K562 (cell line): ENCODE data around the gene YBX2. TPM values are rescaled to one million over a fixed set of nuclear protein-coding genes. Genes with fewer than 3 reads are reported as not detected.

Experiments
- ATAC-seq: fragments of 200-7000 bp; cut with Tn5 transposase; 3 replicates; pipeline ENCODE4 v1.9.1; 2020; ENCODE audit warnings: moderate library complexity
- BruUV-seq: library from RNA; stranded (reverse); fragments of 400-500 nt; replicated peaks from 2 replicates; lab custom pipeline; 2021; lab: Mats Ljungman, UMichigan
- CTCF ChIA-PET: fragments of 300-600 bp; formaldehyde crosslinking; extraction: SDS; loops from one replicate; lab custom pipeline; 2021; ENCODE audit warnings: low intra/inter-chr PET ratio; lab: Yijun Ruan, JAX
- POLR2A ChIA-PET: fragments of 300-600, 350-650 bp; sonication (Branson Sonifier 250); formaldehyde crosslinking; extraction: SDS; loops from one replicate; lab custom pipeline; 2021; ENCODE audit warnings: antibody characterized with exemption, inconsistent platforms; lab: Yijun Ruan, JAX
- DNase-seq, 4 experiments: peaks; one replicate each; pipeline versions ENCODE4 v3.0.0 to v3.0.0-alpha.2; 2011 to 2018; ENCODE audit warnings: low spot score in 3 of 4, mixed read lengths in 3 of 4; ENCODE audit errors: extremely low read depth in 1 of 4
- FAIRE-seq: peaks from 2 replicates; lab custom pipeline; 2011; peaks lifted over from hg19 to GRCh38; lab: Jason Lieb, UNC
- H2AFZ ChIP-seq: 2 replicates; pipeline ENCODE4 v1.6.0; 2011; ENCODE audit warnings: low read depth, low read length, control low read depth, inconsistent platforms
- H3K27ac ChIP-seq: fragments of 200-600 bp; 3 replicates; pipeline ENCODE4 v1.8.0; 2011; ENCODE audit warnings: low read depth, mild to moderate bottlenecking, control low read depth, inconsistent platforms, low read length, moderate library complexity, mixed read lengths; ENCODE audit errors: extremely low read depth
- H3K27me3 ChIP-seq, 2 experiments: fragments of 300-600 bp in 1 of 2; 2 replicates in 1 of 2; 3 replicates in 1 of 2; pipeline versions ENCODE4 v1.6.0 to v1.8.0; 2011; ENCODE audit warnings: inconsistent platforms in 2 of 2, low read length in 2 of 2, mild to moderate bottlenecking in 1 of 2, mixed read lengths in 1 of 2, moderate library complexity in 1 of 2; ENCODE audit not compliant: control insufficient read depth in 2 of 2, insufficient read depth in 2 of 2
- H3K36me3 ChIP-seq: fragments of 300-600 bp; 3 replicates; pipeline ENCODE4 v1.8.0; 2011; ENCODE audit warnings: mild to moderate bottlenecking, low read length, inconsistent platforms; ENCODE audit not compliant: control insufficient read depth, insufficient read depth
- H3K4me1 ChIP-seq, 2 experiments: fragments of 200-600 bp in 1 of 2; replicated peaks in 1 of 2; 2 replicates in 1 of 2; 3 replicates in 1 of 2; pipeline versions ENCODE4 v1.5.1 to v1.8.0; 2011; ENCODE audit warnings: inconsistent platforms in 2 of 2, low read length in 2 of 2, mild to moderate bottlenecking in 1 of 2, mixed read lengths in 1 of 2, moderate library complexity in 1 of 2; ENCODE audit not compliant: control insufficient read depth in 2 of 2, insufficient read depth in 2 of 2
- H3K4me2 ChIP-seq: 2 replicates; pipeline ENCODE4 v1.6.1; 2011; ENCODE audit warnings: low read length, control low read depth, inconsistent platforms, mixed read lengths; ENCODE audit not compliant: insufficient read depth
- H3K4me3 ChIP-seq: fragments of 200-600 bp; sonication (generic), shearing (Covaris generic); 2 replicates; pipeline ENCODE4 v1.5.1; 2016; ENCODE audit warnings: control low read depth, inconsistent platforms
- H3K79me2 ChIP-seq: fragments of 200-600 bp; 3 replicates; pipeline ENCODE4 v1.8.0; 2011; ENCODE audit warnings: low read length, inconsistent platforms; ENCODE audit not compliant: control insufficient read depth, insufficient read depth
- H3K9ac ChIP-seq, 2 experiments: 2 replicates each; pipeline versions ENCODE4 v1.6.0 to v1.6.1; 2011; ENCODE audit warnings: low read depth in 2 of 2, low read length in 2 of 2, control low read depth in 1 of 2, inconsistent platforms in 1 of 2, mild to moderate bottlenecking in 1 of 2, mixed read lengths in 1 of 2; ENCODE audit not compliant: insufficient read depth in 1 of 2
- H3K9me1 ChIP-seq: one replicate; pipeline ENCODE4 v1.6.0; 2011; ENCODE audit warnings: inconsistent platforms, mild to moderate bottlenecking, low read length, moderate library complexity; ENCODE audit not compliant: control insufficient read depth, insufficient read depth
- H3K9me3 ChIP-seq: replicated peaks from 2 replicates; pipeline ENCODE4 v1.5.1; 2011; ENCODE audit warnings: low read depth, low read length, inconsistent platforms; ENCODE audit not compliant: control insufficient read depth, insufficient read depth
- H4K20me1 ChIP-seq: replicated peaks from 2 replicates; pipeline ENCODE4 v1.6.1; 2011; ENCODE audit warnings: low read length, inconsistent platforms, mixed read lengths; ENCODE audit not compliant: control insufficient read depth, insufficient read depth
- DDX20 ChIP-seq: fragments of 450-650 bp; IDR thresholded peaks from 2 replicates; pipeline ENCODE4 v1.6.1; 2016; ENCODE audit warnings: missing genetic modification characterization, low read depth, mild to moderate bottlenecking, missing compliant biosample characterization, moderate library complexity
- KLF13 ChIP-seq: fragments of 450-650 bp; IDR thresholded peaks from 2 replicates; pipeline ENCODE4 v1.6.1; 2016; ENCODE audit warnings: missing genetic modification characterization, low read depth, mild to moderate bottlenecking, missing compliant biosample characterization, moderate library complexity, borderline replicate concordance
- NR2C1 ChIP-seq, 2 experiments: fragments of 450-650 bp; IDR thresholded peaks; 2 replicates each; pipeline ENCODE4 v1.6.1; 2017; ENCODE audit warnings: mild to moderate bottlenecking in 2 of 2, antibody characterized with exemption in 1 of 2, inconsistent platforms in 1 of 2, missing compliant biosample characterization in 1 of 2, missing genetic modification characterization in 1 of 2
- PHTF2 ChIP-seq: fragments of 250-450 bp; sonication (Bioruptor Pico); IDR thresholded peaks from 2 replicates; pipeline ENCODE4 v1.5.0; 2021; ENCODE audit warnings: mild to moderate bottlenecking
- POLR2AphosphoS2 ChIP-seq: IDR thresholded peaks from 2 replicates; pipeline ENCODE4 v1.6.1; 2012; ENCODE audit warnings: low read length, improper control_type of control experiment
- SUPT5H ChIP-seq: fragments of 450-650 bp; IDR thresholded peaks from 2 replicates; pipeline ENCODE4 v1.6.1; 2016
- ZBTB9 ChIP-seq: fragments of 450-650 bp; formaldehyde crosslinking; IDR thresholded peaks from 2 replicates; pipeline ENCODE4 v1.4.0; 2020; ENCODE audit warnings: mild to moderate bottlenecking, moderate library complexity
- ZNF23 ChIP-seq: fragments of 250-450 bp; sonication (Bioruptor Pico); IDR thresholded peaks from 2 replicates; pipeline ENCODE4 v1.4.0; 2020; ENCODE audit warnings: mild to moderate bottlenecking
- WGBS: fragments of 100-300 bp; shearing (Covaris generic); methylation state at CpG from one replicate; pipeline ENCODE4 v1.1.6; 2016; ENCODE audit warnings: low coverage, mixed read lengths; ENCODE audit not compliant: insufficient coverage; ENCODE audit errors: missing lambda C conversion rate; 5-methylcytosine and 5-hydroxymethylcytosine counted together
- in situ Hi-C: fragments of 300-500 bp; cut with MboI; formaldehyde crosslinking; loops from 4 replicates; pipeline ENCODE4 v1.15.0; 2018; ENCODE audit warnings: inconsistent platforms, mixed read lengths
- intact Hi-C: fragments of 100-400 bp; cut with micrococcal nuclease; formaldehyde crosslinking; loops from 2 replicates; pipeline ENCODE4 v1.14.2; 2022
- polyA plus RNA-seq, 8 experiments: library from polyadenylated mRNA; depleted of rRNA in 4 of 8; stranded (reverse) in 5 of 8; unstranded in 3 of 8; fragments of >200 nt; fragmentation: Nextera tagmentation in 2 of 8; fragmentation: Illumina TruSeq in 1 of 8; extraction: Ambion mirVana in 2 of 8; extraction: Trizol in 1 of 8; gene quantifications; 2 replicates each; pipeline versions ENCODE4 v1.2.1 to v1.2.3, GENCODE V29; 2011 to 2014; ENCODE audit warnings: inconsistent platforms in 1 of 8, missing spikeins in 1 of 8
- total RNA-seq, 7 experiments: library from RNA; depleted of rRNA in 6 of 7; stranded (reverse); fragments of >200 nt in 6 of 7; fragmentation: Illumina TruSeq in 2 of 7; extraction: Trizol in 2 of 7; gene quantifications; 2 replicates each; pipeline versions ENCODE4 v1.2.1 to v1.2.3, GENCODE V29; 2011 to 2021; ENCODE audit warnings: low replicate concordance in 1 of 7
- TF ChIP-seq, protein P1 (sequence below): fragments of 450-650 bp; IDR thresholded peaks from 2 replicates; pipeline ENCODE4 v1.6.1; 2018; ENCODE audit not compliant: partially characterized antibody

The YBX2 gene
- total and polyA plus RNA-seq, 9 of the 15 experiments (the other 6 are each of a cell fraction or from before 2014, with no cell fraction given), result 0.03 to 0.59 (median 0.27) TPM; not detected in 6

DNA sequence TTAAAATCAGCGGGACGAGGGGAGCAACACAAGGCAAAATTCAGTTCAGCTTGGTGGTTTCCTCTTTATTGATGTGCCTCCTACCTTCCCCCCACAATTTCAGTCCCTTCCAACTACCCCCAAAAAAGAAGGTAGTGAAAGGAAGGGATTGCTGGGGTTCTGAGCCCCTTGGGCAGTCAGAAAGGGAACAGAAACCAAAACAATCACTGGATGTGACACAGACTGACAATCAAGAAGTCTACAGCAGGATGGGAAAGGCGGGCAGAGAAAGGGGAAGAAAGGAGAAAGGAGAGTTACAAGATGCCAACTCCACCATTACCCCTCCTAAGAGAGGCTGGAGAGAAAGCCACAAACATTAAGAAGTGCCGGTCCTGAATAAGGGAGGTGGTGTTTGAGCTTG is 54.1 kb downstream of the YBX2 start:
- Histone ChIP-seq H3K9me1 (no peaks in the 10 kb centered on the region), H3K36me3 (peaks cover 53% of the 10 kb centered on the region; the same call in 2 of the 3 replicates), H3K27me3 (no peaks in the 10 kb centered on the region), H3K79me2 (peaks cover 64% of the 10 kb centered on the region), H3K9ac (peak overlapping the region; percentile 80 to 97; a peak in 3 of 4 replicates), H3K4me1 (peaks cover 34 to 39% of the 10 kb centered on the region in 2 experiments; a peak in 4 of 5 replicates)
- no peak for DNase-seq
- WGBS, result 17% methylated on average over 4 of the region's 4 CpGs
- TF ChIP-seq PHTF2, result no peak
- TF ChIP-seq KLF13, result no peak
- no peak for TF ChIP-seq DDX20
- no peak for TF ChIP-seq POLR2AphosphoS2
- TF ChIP-seq ZBTB9 (CRISPR knock-in tag), result no peak
- no peak for TF ChIP-seq ZNF23 (CRISPR knock-in tag)
- TF ChIP-seq, protein P1, sequence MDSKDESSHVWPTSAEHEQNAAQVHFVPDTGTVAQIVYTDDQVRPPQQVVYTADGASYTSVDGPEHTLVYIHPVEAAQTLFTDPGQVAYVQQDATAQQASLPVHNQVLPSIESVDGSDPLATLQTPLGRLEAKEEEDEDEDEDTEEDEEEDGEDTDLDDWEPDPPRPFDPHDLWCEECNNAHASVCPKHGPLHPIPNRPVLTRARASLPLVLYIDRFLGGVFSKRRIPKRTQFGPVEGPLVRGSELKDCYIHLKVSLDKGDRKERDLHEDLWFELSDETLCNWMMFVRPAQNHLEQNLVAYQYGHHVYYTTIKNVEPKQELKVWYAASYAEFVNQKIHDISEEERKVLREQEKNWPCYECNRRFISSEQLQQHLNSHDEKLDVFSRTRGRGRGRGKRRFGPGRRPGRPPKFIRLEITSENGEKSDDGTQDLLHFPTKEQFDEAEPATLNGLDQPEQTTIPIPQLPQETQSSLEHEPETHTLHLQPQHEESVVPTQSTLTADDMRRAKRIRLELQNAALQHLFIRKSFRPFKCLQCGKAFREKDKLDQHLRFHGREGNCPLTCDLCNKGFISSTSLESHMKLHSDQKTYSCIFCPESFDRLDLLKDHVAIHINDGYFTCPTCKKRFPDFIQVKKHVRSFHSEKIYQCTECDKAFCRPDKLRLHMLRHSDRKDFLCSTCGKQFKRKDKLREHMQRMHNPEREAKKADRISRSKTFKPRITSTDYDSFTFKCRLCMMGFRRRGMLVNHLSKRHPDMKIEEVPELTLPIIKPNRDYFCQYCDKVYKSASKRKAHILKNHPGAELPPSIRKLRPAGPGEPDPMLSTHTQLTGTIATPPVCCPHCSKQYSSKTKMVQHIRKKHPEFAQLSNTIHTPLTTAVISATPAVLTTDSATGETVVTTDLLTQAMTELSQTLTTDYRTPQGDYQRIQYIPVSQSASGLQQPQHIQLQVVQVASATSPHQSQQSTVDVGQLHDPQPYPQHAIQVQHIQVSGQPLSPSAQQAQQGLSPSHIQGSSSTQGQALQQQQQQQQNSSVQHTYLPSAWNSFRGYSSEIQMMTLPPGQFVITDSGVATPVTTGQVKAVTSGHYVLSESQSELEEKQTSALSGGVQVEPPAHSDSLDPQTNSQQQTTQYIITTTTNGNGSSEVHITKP, result no peak
- no peak for TF ChIP-seq NR2C1 (IDR thresholded peaks at IDR 0.05)
- TF ChIP-seq NR2C1 (tag; IDR thresholded peaks at IDR 0.05), result no peak
- no peak for TF ChIP-seq SUPT5H
- TF ChIP-seq, all 486 proteins: peak for 0
- ATAC-seq, result no peak
- peak; percentile 57 for FAIRE-seq
- Histone ChIP-seq H3K27ac (peak overlapping the region; percentile 98), H3K4me2 (peak overlapping the region; percentile 88), H3K4me3 (peak overlapping the region; percentile 68), H4K20me1 (peaks cover 5% of the 10 kb centered on the region; the same call in 1 of the 2 replicates), H3K9me3 (no peaks in the 10 kb centered on the region), H2AFZ (no peak overlapping the region)
- intact Hi-C loops, result no loop called here
- BruUV-seq, result no TSS peak
- ChIA-PET POLR2A (interaction anchor here (1.1 to 3.6 kb wide), 2 partner anchors 11 to 24 kb away, joined by 3 to 16 read pairs; partner anchors contain the start of genes CTDNEP1 and ELP5), CTCF (no interaction called here)
- in situ Hi-C loops, result no loop called here
